ENCODE data around the gene SMG6.

GRCh38 chr17:2266045-2266864 lies 37.3 kb downstream of the SMG6 start:
- no peak for TF ChIP-seq EZH2phosphoT487 (conservative IDR thresholded peaks at IDR 0.05; ENCODE audit: low read length)
- TF ChIP-seq CTCF (IDR thresholded peaks at IDR 0.05; ENCODE audit: insufficient read depth, low read length, poor library complexity, severe bottlenecking) = no peak
